Loucy (cell line): ENCODE results near the gene THRAP3.
A peak's percentile ranks its signal among the peaks of the same experiment; 100 is the strongest.
"Not testable (repeated sequence)": the region's sequence is repeated elsewhere in the genome, so short reads cannot be mapped to it uniquely, and the experiment has no call there.

ENCODE experiments used
- H2AFZ ChIP-seq: fragments of 200-600 bp; sonication (generic); 2 replicates; pipeline ENCODE4 v1.6.0; 2016; ENCODE audit warnings: antibody characterized with exemption, mild to moderate bottlenecking, low read length, moderate library complexity
- H3F3A ChIP-seq: fragments of 200-600 bp; 2 replicates; pipeline ENCODE4 v1.6.0; 2016; ENCODE audit warnings: antibody characterized with exemption, low read depth, mild to moderate bottlenecking
- H3K27me3 ChIP-seq: fragments of 200-600 bp; sonication (generic); 2 replicates; pipeline ENCODE4 v1.6.1; 2014; ENCODE audit warnings: low read length, mild to moderate bottlenecking; ENCODE audit not compliant: insufficient read depth, poor library complexity, severe bottlenecking
- H3K36me3 ChIP-seq: fragments of 200-600 bp; sonication (generic); 2 replicates; pipeline ENCODE4 v1.6.1; 2016; ENCODE audit warnings: low read length; ENCODE audit not compliant: insufficient read depth
- H3K4me1 ChIP-seq: fragments of 200-600 bp; sonication (generic); 2 replicates; pipeline ENCODE4 v1.5.1; 2014; ENCODE audit warnings: low read length, mild to moderate bottlenecking; ENCODE audit not compliant: insufficient read depth, poor library complexity, severe bottlenecking
- H3K4me2 ChIP-seq: fragments of 200-600 bp; sonication (generic); 2 replicates; pipeline ENCODE4 v1.6.0; 2014; ENCODE audit warnings: antibody characterized with exemption, low read length, low read depth, mild to moderate bottlenecking; ENCODE audit not compliant: poor library complexity, severe bottlenecking
- H3K4me3 ChIP-seq: fragments of 200-600 bp; sonication (generic); 2 replicates; pipeline ENCODE4 v1.5.1; 2014; ENCODE audit warnings: low read length, mild to moderate bottlenecking, mixed read lengths; ENCODE audit not compliant: poor library complexity, severe bottlenecking
- H3K79me2 ChIP-seq: fragments of 200-600 bp; sonication (generic); 2 replicates; pipeline ENCODE4 v1.6.1; 2014; ENCODE audit warnings: low read length; ENCODE audit not compliant: insufficient read depth
- H3K9ac ChIP-seq: fragments of 200-600 bp; sonication (generic); 2 replicates; pipeline ENCODE4 v1.6.0; 2014; ENCODE audit warnings: mild to moderate bottlenecking, low read depth, low read length, moderate library complexity; ENCODE audit not compliant: poor library complexity, severe bottlenecking
- H3K9me2 ChIP-seq: fragments of 200-600 bp; sonication (generic); replicated peaks from 2 replicates; pipeline ENCODE4 v1.6.1; 2016; ENCODE audit warnings: low read depth, low read length, mixed read lengths
- H3K9me3 ChIP-seq: fragments of 200-600 bp; sonication (generic); 2 replicates; pipeline ENCODE4 v1.6.1; 2014; ENCODE audit warnings: mild to moderate bottlenecking, antibody characterized with exemption, low read length, low read depth; ENCODE audit not compliant: insufficient read depth
- H4K20me1 ChIP-seq: fragments of 200-600 bp; sonication (generic); 2 replicates; pipeline ENCODE4 v1.6.0; 2014; ENCODE audit warnings: antibody characterized with exemption, low read length, mild to moderate bottlenecking; ENCODE audit not compliant: insufficient read depth, poor library complexity, severe bottlenecking
- CTCF ChIP-seq: fragments of 200-600 bp; sonication (generic); conservative IDR thresholded peaks from 2 replicates; pipeline ENCODE4 v1.5.1; 2014; ENCODE audit warnings: mild to moderate bottlenecking, antibody characterized with exemption, low read length
- EZH2phosphoT487 ChIP-seq: fragments of 200-600 bp; IDR thresholded peaks from 2 replicates; pipeline ENCODE4 v1.6.1; 2018; ENCODE audit warnings: antibody characterized with exemption, mild to moderate bottlenecking, moderate library complexity, borderline replicate concordance

THRAP3 gene

DNA sequence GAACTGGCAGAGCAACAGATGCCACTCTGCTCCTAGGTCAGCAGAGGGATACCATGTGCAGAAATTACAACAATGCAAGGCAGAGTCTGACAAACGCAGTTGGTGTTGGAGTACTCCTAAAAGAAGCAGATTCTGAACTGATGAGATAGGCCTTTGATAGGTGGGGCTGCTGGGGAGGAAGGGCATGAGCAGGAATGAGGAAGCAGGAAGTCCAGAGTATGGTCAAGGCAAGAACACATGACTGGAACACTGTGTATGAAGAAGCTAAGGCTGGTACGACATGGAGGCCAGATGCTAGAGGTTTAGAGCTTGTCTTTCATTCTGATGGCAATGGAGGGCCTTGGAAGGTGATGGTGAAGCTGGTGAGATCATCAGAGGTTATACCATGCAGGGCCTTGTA, 11.5 kb upstream of the THRAP3 start:
- no peaks in the 10 kb centered on the region for H3K9me2 ChIP-seq
- H3K36me3 ChIP-seq, result no peaks in the 10 kb centered on the region
- H4K20me1 ChIP-seq, result no peaks in the 10 kb centered on the region
- TF ChIP-seq EZH2phosphoT487 (no peak), CTCF (no peak)
- no peaks in the 10 kb centered on the region for H3K9me3 ChIP-seq
- H3K4me2 ChIP-seq, result no peak overlapping the region
- peak overlapping the region; percentile 63 for H2AFZ ChIP-seq
- no peaks in the 10 kb centered on the region for H3F3A ChIP-seq
- H3K9ac ChIP-seq, result no peak overlapping the region
- H3K4me1 ChIP-seq, result no peaks in the 10 kb centered on the region
- H3K4me3 ChIP-seq, result no peak overlapping the region
- H3K79me2 ChIP-seq, result no peaks in the 10 kb centered on the region
- H3K27me3 ChIP-seq, result no peaks in the 10 kb centered on the region

DNA sequence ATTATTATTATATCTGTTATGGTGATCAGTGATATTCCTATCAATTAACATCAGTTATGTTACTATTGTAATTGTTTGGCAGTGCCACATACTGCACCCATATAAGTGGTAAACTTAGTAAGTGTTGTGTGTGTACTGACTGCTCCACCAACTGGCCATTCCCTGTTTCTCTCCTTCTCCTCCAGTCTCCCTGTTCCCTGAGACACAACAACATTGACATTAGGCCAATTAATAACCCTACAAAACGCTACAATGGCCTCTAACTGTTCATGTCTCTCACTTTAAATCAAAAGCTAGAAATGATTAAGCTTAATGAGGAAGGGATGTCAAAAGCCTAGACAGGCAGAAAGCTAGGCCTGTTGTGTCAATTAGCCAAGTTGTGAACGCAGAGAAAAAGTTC, 6.6 kb upstream of the THRAP3 start:
- Histone ChIP-seq H3K27me3 (no peaks in the 10 kb centered on the region), H3K79me2 (no peaks in the 10 kb centered on the region), H3K9me3 (no peaks in the 10 kb centered on the region), H3K4me2 (no peak overlapping the region), H4K20me1 (no peaks in the 10 kb centered on the region), H3K36me3 (no peaks in the 10 kb centered on the region), H3K4me3 (no peak overlapping the region), H3K4me1 (peaks cover 2% of the 10 kb centered on the region), H3K9me2 (no peaks in the 10 kb centered on the region), H2AFZ (no peak overlapping the region), H3F3A (no peaks in the 10 kb centered on the region), H3K9ac (no peak overlapping the region)
- TF ChIP-seq EZH2phosphoT487 (no peak), CTCF (no peak)

- not testable (repeated sequence) for H3K4me3 ChIP-seq, H3K9me2 ChIP-seq, H3K27me3 ChIP-seq, H3F3A ChIP-seq, H2AFZ ChIP-seq, H3K4me2 ChIP-seq, H3K9ac ChIP-seq, H3K36me3 ChIP-seq, H3K9me3 ChIP-seq
- peaks cover 25% of the 10 kb centered on the region for H3K4me1 ChIP-seq
- peaks cover 23% of the 10 kb centered on the region for H3K79me2 ChIP-seq
- peaks cover 24% of the 10 kb centered on the region for H4K20me1 ChIP-seq
These were observed 2.3 kb upstream of the THRAP3 start for GRCh38 chr1:36221901-36222300.
